Right ventricle myocardium superior (tissue), 1 donor: ENCODE data around the gene DCLK1. TPM values are rescaled to one million over a fixed set of nuclear protein-coding genes. Genes with fewer than 3 reads are reported as not detected.

Source experiments
- ATAC-seq: fragments of 200-7000 bp; cut with Tn5 transposase; one replicate; pipeline ENCODE4 v1.9.1; 2020; ENCODE audit warnings: mild to moderate bottlenecking; ENCODE audit not compliant: poor library complexity
- DNase-seq: peaks from one replicate; pipeline ENCODE4 v3.0.0-alpha.2; 2020
- intact Hi-C: fragments of 100-400 bp; cut with DNase I; formaldehyde crosslinking; loops from one replicate; pipeline ENCODE4 v1.11.2; 2022
- total RNA-seq: library from RNA; stranded (reverse); fragmentation: NEBNext Ultra II Directional; extraction: Animal tissue kit (Norgen Biotek cat#: 25700); gene quantifications from one replicate; pipeline ENCODE4 v1.2.1, GENCODE V29; 2021
- donor health status: DM: no; HTN: yes; CAD: no; lungs with severe emphysema.

Gene DCLK1
- total RNA-seq, 1 donor from 2014 or later: 12.7 TPM

DNA sequence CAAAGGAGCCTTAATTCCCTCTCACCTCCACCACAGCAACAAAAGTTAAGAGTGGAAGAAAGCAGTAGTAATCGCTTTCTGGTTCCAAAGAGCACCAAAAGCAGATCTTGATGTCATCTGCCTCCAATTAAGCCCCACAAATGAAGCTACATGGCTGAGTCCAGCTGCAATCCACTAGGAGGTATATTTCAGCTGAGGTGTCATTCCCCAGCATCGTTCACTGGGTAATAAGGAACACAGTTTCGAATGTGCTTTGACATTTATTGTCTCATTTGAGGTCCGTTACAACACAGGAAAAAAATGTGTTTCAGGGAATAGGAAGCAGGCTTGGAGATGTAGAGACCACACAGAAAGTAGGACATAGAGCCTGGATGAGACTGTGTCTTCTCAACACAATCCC lies 190.4 kb downstream of the DCLK1 start:
- ATAC-seq: no peak
- DNase-seq: no peak
- intact Hi-C loops: no loop called here

DNA sequence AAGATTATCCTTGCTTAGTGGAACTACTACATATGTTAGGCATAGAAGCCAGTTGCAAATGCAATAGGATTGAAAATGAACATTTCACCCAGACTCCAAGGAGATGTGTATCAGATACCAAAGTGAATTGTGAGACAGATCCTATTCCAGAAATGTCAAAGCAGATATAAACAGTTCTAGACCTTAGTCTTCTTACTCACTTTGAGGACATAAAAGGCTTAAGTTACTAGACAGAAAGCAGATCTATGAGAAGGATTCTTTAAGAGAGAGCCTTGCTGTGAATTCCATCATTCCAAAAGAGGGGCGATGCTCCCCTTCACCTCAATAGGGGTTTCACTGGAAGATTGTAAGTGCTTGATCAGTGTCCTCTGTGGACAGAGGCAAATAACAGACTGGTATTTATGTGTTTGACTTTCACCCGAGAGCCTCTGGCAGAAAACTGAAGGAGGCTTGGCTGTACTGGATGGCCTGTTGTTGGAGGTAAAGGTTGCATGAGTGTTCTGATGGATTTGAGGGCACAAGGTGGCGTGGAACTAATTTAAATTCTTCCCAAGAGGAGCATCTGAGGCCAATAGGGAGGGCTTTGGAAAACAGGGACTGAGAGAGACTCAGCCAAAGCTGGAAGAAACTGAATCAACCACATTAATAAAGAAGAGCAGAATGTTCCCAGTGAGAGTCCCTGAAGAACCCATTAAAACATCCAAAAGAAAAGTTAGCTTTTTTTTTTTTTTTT lies 194.8 kb downstream of the DCLK1 start:
- no peak for ATAC-seq
- DNase-seq: no peak
- intact Hi-C loops: no loop called here

DNA sequence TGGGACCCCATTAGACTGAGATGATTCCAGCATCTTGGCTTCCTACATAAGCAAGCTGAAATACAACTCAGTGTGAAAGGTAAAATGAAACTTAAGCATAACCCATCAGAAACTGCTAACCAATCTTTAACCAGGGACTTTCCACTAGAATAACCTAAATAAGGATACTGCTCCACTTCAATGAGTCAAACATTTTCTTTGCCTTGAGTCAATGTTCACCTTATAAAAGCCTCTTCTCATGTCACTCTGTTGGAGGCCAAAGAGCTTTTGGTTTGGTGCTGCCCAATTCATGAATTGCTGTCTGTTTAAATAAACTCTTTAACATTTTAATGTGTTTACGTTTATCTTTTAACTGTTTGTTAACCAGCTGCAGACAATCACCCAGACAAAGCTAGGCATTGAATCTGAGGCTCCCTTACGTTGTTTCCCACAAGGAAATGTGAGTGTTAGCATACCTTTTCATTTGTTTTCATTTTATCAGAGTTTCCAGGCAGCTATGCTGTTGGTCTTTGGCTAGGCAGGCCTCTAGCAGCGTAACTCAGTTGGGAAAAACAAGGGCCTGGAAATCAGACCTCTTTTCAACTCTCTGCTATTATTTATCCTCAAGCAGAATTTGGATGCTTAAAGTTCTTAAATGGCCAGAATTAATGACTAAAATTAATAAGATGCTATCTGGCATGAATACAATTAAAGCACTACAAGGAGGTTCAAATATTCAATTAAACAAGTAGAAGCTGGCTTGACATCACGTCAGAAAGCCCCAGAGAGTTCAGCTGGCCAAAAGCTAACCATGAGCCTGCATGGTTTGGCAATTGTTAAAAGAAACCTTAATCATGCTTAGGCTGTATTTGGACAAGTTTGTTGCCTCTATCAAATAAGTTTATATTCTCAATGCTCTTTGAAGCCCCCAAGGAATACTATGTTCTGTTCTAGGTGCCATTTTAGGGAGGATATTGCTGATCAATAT lies 200.2 kb downstream of the DCLK1 start:
- intact Hi-C loops: no loop called here
- DNase-seq (peak; percentile 48), ATAC-seq (peak; percentile 60)

DNA sequence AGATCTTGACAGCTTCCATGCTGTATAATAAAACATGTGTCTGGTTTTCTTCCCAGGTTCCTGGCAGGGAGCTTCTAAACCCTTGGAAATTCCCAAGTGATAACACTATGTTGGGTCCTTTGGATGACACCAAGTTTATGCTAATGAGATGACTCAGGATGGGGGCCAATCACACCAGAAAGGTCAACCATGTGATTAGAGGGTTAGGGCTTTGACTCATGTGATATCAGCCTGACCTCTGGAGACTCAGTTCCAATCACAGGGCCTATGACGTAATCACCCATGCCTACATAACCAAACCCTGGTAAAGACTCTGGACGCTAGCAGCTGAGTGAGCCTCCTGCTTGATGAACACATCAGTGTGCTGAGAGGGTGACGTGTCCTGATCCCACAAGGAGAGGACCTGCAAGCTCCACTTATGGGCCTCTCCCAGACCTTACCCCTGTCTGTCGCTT lies 203.6 kb downstream of the DCLK1 start:
- no peak for DNase-seq
- intact Hi-C loops: no loop called here
- ATAC-seq: peak; percentile 36

DNA sequence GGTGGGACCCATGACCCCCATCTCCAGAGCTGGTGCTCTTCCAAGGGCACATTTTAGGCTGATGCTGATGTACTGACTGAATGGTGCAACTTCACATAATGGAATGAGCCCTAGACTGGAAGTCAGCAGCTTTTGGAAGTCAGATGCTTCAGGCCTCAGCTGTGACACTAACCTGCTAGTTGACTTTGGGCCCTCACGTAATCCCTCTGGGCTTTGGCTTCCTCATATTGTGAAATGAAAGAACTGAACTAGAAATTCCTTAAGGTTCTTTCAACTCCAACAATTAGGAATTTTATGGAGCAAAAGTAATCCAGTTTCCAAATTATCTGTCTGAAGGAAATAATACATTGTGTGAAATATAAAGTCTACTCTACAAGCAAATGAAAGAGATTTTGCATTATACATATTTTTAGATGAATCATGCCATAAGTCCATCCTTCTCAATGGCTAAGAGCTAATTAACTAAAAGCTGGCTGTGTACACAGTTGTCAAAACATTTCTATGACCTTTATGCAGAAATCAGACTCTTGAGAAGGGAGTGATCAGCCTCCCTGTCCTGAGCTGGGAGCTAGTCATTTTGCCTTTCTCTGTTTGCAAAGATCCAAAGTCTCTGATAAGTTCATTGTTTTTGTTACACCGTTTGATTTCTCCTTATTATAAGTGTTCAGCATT lies 204.2 kb downstream of the DCLK1 start:
- ATAC-seq (no peak), DNase-seq (no peak)
- intact Hi-C loops: no loop called here

DNA sequence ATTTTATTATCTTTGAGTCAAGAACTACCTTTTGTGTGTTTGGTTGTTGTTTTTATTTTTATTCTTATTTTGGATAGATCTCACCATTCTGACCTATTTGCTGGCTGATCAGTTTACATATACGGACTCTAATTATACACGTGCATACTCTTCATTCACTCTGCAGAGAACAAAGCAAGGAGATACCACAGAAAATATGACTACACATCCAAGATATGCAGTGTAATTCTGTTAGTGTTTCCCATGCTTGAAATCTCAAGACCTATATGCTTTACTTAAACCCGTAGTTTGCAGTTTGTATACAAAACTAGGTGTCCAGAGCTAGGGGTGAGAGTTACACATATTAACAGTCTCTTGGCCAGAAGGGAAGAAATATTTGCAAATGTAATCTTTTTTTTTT lies 205.5 kb downstream of the DCLK1 start:
- intact Hi-C loops: no loop called here
- DNase-seq: no peak
- ATAC-seq: no peak

DNA sequence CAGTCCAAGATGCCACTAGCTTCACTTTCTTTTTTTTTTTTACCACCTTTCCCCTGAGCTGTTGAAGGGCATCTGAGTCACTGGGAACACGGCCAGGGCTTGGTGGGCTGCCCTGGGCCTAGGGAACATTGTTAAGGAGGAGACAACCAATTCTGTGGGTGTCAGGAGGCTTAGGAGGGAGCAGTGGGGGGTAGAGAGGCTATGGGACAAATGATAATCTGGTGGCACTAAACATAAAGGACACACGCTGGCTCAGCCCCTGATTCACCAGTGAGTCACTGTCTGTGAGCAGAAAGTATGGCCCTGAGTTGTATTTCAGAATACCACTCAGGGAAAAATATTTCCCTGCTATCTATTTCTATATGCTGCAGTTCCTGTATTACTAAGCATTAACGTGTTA lies 207.8 kb downstream of the DCLK1 start:
- peak; percentile 62 for DNase-seq
- ATAC-seq: peak; percentile 59
- intact Hi-C loops: no loop called here

DNA sequence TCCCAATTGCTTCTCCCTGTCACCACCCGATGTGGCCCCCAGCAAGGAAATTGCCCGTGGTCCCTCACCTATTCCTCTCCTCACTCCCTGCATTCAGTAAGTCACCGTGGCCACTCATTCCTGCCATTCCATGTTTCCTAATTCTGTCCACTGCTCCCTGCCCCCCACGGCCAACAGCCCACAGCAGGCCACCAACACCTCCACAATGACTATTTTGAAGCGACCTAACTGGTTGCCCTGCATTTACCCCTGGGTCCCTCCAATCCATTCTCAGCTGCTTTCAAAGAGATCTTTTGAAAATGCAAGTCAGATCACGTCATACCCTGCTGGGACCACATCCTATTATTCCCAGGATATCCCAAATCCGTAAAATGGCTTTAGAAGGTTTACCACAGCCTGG lies 210.4 kb downstream of the DCLK1 start:
- ATAC-seq: no peak
- intact Hi-C loops: no loop called here
- DNase-seq: no peak

DNA sequence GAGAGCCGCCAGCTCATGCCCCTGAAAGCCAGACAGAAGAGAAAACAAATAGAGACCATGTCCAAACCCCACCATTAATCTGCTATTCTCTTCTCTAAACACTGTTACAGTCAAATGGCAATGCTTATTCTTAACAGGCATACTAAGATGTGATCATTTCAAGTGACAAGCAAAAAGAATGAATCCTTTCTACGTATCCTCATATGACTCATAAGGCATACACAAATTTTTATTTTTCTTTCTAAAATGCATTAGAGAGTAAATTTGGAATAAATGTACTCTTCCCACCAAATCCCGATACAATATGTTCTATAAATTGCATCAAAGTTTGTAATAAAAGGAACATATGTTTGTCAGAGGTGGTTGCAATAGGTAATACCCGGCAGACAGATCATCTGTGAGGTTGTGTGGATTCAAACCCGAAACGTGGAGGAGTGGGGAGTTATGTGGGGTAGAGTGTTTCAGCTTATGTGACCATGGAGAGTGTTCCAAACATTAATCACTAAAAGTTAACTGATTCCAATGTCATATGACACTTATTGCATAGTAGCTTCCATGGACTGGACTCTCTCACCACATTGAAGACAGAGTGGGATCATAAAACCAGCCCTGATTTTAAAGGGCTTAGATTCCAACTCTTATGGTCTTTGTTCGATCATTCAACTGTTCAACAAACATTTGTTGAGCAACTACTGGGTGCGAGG lies 213.1 kb downstream of the DCLK1 start:
- DNase-seq: no peak
- intact Hi-C loops: no loop called here
- ATAC-seq: no peak

DNA sequence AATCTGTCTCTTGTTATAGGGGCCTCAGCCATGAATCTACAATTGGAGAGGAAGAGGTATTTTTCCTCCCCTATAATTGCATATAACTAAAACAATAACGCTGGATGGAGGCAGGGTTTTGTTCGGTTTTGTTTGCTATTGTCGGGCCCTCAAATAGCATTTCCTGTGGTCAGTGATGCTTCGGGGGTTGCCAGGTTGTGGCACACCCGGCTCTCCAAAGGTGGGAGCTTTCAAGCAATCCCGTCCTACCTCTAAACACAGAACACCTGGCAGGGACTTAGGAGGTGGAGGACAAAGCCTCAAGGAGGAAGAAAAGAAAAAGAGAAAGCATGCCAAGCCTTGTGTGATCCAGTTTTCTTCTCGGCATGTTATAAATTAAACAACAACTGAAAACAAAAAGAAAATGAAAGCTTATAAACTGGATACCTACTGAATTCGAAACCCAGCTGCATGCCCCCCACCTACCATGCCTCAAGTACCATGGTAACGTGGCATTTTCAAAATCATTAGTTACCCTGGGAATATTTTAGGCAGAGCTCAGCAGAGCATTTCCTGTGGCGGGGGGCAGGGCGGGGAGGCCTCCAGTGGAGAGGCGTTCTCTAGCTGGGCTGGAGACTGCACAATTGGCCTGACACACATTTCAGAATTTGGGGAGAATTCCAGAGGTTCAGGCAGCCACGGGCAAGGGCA lies 213.8 kb downstream of the DCLK1 start:
- intact Hi-C loops: no loop called here
- ATAC-seq (no peak), DNase-seq (no peak)

DNA sequence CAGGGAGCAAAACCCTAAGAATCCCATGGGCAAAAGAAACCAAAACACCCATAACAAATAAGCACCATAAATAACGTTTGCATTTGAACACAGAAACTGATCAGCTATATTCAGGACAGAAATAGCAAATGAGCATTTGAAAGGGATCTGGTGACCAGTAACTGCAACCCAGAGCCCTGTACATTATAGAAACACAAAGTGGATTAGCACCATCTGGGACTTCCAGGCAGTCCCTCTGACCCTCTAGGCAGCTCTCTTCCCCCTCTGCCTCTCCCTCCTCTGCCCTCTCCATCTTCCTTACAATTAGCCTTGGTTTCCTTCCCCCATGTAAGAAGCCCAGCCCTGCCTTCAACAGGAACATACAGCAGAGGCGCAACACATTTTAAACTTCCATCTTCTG lies 215.0 kb downstream of the DCLK1 start:
- no peak for DNase-seq
- ATAC-seq: no peak
- intact Hi-C loops: no loop called here

DNA sequence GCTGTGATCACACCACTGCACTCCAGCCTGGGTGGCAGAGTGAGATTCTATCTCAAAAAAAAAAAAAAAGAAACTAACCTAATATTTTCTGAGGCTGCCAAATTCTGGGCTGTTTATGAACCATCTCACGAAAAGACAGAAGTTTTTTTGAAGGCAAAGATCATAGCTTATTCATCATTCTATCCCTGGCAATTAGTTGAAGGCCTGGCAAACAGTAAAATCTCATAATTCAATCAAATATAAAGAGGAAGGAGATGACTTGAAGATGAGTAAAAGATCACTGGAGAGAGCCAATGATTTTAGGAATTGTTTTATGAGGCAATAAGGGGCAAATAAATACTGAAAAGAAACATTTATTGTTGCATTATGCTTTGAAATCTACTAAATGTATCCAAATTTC lies 216.5 kb downstream of the DCLK1 start:
- no peak for DNase-seq
- intact Hi-C loops: no loop called here

DNA sequence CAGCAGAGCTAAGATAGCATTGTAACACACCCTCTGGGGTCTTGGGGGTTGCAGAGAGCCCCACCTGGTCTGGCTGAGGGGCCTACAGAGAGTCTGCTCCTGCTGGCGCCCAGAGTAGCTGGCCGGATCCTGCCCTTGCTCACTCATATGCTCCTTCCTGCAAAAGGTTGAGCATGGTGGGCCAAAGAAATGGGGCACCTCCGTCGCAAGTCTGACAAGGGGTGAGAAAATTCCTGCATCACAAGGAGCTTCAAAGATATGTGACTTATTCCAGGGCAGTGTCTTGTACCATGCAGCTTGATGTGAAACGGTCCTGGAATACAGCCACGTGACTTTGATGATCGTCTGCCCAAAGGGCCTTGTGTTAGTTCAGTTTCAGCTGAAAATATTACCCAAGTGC lies 218.3 kb downstream of the DCLK1 start:
- DNase-seq (no peak), ATAC-seq (no peak)
- intact Hi-C loops: no loop called here

More for the DNA sequence above, 216.5 kb downstream of the DCLK1 start:
- no peak for ATAC-seq

DNA sequence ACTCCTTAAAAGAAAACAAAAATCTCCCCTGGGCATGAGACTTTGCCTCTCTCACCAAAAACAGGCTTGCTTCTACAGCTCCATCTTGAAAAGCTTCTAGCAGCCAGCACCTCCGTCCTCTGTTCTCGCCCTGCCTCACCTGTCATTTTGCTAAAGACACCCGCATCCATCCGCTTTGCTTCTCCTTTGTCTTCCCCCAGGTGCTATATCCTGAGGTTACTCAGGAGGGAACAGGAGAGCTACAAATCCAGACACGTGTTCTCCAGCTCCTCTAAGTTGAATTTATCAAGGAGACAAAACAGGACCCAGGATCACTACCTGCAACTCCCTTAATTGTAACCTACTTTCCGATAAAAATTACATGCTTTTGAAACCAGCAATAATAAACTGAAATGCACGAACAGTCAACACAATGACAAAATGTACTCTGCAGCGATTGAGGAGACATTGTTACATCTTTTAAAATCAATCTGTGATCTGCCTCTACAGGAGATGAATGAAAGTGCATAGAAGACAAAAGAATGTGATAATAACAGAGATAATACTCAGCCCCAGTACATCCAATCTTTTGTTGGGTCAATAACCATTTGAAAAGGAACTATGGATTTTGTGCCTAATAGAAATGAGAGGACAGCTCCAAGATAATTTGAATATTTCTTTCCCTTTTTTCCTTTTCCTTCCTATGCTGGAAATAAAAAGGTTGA lies 221.2 kb downstream of the DCLK1 start:
- ATAC-seq: no peak
- intact Hi-C loops: no loop called here
- no peak for DNase-seq

DNA sequence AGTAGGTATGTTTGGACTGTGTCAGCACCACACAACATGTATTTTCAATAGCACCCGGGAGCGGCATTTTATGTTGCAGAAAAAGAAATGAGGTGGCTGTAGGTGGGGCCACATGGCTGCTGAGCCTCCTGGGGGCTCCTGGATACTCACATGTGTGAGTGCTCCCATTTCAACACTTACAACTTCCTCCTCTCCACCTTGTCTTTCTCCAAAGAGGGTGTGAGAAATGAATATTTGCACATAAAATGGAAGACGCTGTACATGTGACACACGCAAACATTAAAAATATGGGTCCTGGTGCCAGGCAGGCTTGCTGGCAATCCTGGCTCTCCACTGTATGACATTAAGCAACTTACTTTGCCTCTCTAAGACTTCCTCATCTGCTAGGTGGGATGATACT lies 222.1 kb downstream of the DCLK1 start:
- intact Hi-C loops: no loop called here
- DNase-seq: no peak
- ATAC-seq: no peak

DNA sequence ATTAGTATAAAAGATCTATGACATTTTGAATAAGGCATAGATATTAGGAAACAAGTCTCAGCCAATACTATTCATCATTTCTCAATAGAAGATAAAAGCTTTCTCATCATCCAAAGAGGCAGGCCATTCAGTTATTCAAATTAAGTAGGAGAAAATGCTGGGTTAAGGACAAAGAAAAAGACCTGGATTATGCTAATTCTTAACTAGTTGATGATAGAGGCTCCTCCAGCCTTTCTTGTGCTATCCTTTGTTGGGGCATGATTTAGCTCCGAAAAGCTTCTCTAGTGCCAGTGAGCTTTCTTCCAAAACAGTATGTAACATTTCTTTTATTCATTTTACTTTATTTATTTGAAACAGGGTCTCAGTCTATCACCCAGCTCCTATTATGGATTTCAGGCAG lies 223.0 kb downstream of the DCLK1 start:
- no peak for ATAC-seq
- intact Hi-C loops: no loop called here
- no peak for DNase-seq

DNA sequence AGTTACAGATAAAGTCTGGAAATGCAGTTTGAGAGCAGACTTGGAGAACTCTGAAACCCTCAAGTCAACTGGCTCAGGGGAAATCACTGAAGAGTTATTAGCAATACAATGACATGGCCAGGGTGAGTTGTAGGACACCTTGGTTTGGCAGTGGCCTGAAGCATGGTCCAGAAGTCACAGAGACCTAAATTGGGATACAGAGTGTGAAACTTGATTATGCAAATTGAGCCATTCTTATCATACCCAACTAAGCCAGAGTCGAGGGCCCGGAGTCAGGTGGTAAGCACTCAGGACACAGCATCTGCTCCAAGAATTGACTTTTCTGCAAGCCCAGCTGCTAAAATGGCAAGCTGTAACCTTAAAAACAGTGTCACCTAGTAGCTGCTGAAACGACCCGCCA lies 224.5 kb downstream of the DCLK1 start:
- intact Hi-C loops: no loop called here
- DNase-seq (no peak), ATAC-seq (peak; percentile 76)

DNA sequence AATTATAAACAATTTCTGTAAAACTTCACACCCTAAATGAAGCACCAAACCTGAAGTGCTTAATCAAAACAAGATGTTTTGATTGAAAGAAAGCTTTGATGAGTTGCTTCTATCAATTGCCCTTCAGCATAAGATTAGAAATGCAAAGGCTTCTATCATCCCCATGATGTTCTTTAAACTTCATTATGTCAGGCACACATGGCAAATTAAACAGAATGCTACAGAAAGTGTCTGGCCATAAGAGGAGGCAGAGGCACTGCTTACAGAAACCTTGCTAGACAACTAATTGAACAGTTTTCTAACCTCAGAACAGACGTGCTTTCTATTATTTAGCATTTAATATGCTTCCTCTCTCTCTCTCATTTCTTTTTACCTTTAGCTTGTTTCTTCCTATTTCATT lies 228.1 kb downstream of the DCLK1 start:
- ATAC-seq (no peak), DNase-seq (no peak)
- intact Hi-C loops: no loop called here
